Ascending aorta (tissue), 2 donors: ENCODE data around the gene RGS6. TPM values are rescaled to one million over a fixed set of nuclear protein-coding genes. Genes with fewer than 3 reads are reported as not detected.

Experiments
- DNase-seq, 2 donors: peaks; one replicate each; pipeline ENCODE4 v3.0.0-alpha.2; 2019; ENCODE audit warnings: low spot score in 2 of 2
- H3K27ac ChIP-seq, 2 donors: fragments of 200-600 bp; sonication (generic); one replicate each; pipeline ENCODE4 v1.5.1; 2016 to 2017; ENCODE audit warnings: mild to moderate bottlenecking in 1 of 2
- H3K27me3 ChIP-seq: fragments of 200-600 bp; sonication (generic); one replicate; pipeline ENCODE4 v1.5.1; 2017
- H3K36me3 ChIP-seq, 2 donors: fragments of 200-600 bp; sonication (generic); one replicate each; pipeline ENCODE4 v1.5.1; 2016
- H3K4me1 ChIP-seq, 2 donors: fragments of 200-600 bp; sonication (generic); one replicate each; pipeline ENCODE4 v1.5.1; 2016 to 2017; ENCODE audit warnings: mild to moderate bottlenecking in 1 of 2
- H3K4me3 ChIP-seq, 2 donors: fragments of 200-600 bp; sonication (generic); one replicate each; pipeline ENCODE4 v1.5.1; 2016 to 2017; ENCODE audit warnings: mild to moderate bottlenecking in 1 of 2
- H3K9me3 ChIP-seq, 2 donors: fragments of 200-600 bp; sonication (generic); one replicate each; pipeline ENCODE4 v1.5.1; 2016
- intact Hi-C: fragments of 100-400 bp; cut with DNase I; formaldehyde crosslinking; loops from one replicate; pipeline ENCODE4 v1.15.1; 2023
- total RNA-seq: library from RNA; depleted of rRNA; stranded (reverse); fragments of >200 nt; gene quantifications from one replicate; pipeline ENCODE4 v1.1.0, GENCODE V29; 2016
- TF ChIP-seq, protein P1 (sequence below), 3 experiments: fragments of 200-600 bp in 2 of 3; fragments of 450-650 bp in 1 of 3; sonication (generic) in 2 of 3; IDR thresholded peaks; one replicate each; pipeline ENCODE4 v1.5.1; 2016 to 2019; ENCODE audit warnings: antibody characterized with exemption in 3 of 3, mild to moderate bottlenecking in 1 of 3, moderate library complexity in 1 of 3

Gene RGS6
- total RNA-seq, 1 donor from 2014 or later = 0.11 TPM

GRCh38 chr14:72451054-72451972 lies 519.1 kb downstream of the RGS6 start:
- no peaks in the 10 kb centered on the region for H3K9me3 ChIP-seq
- TF ChIP-seq, protein P1, sequence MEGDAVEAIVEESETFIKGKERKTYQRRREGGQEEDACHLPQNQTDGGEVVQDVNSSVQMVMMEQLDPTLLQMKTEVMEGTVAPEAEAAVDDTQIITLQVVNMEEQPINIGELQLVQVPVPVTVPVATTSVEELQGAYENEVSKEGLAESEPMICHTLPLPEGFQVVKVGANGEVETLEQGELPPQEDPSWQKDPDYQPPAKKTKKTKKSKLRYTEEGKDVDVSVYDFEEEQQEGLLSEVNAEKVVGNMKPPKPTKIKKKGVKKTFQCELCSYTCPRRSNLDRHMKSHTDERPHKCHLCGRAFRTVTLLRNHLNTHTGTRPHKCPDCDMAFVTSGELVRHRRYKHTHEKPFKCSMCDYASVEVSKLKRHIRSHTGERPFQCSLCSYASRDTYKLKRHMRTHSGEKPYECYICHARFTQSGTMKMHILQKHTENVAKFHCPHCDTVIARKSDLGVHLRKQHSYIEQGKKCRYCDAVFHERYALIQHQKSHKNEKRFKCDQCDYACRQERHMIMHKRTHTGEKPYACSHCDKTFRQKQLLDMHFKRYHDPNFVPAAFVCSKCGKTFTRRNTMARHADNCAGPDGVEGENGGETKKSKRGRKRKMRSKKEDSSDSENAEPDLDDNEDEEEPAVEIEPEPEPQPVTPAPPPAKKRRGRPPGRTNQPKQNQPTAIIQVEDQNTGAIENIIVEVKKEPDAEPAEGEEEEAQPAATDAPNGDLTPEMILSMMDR (IDR thresholded peaks at IDR 0.05) = no peak
- intact Hi-C loops = no loop called here
- no peaks in the 10 kb centered on the region for H3K27me3 ChIP-seq
- no peaks in the 10 kb centered on the region for H3K4me1 ChIP-seq
- DNase-seq = peak in 1 of 2 donors; percentile 50
- no peaks in the 10 kb centered on the region for H3K36me3 ChIP-seq
- no peak overlapping the region for H3K27ac ChIP-seq
- H3K4me3 ChIP-seq = no peak overlapping the region

DNA sequence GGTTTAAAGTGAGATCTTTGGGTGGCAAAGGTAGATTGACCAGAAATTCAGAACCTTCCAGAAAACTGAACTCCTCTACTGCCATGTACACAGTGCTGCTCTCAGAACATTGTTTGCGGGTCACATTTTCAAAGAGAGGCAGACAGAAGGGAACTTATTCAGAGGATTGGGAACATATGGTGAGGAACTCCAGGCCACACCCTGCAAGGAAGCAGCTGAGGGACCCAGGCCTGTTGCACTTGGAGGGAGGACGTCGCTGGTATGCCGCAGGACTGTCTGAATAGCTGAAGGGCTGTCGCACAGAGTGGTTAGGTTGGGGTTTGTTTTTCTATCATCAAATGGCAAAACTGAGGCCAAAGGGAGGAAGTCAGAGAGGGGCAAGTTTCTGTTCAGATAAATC lies 520.5 kb downstream of the RGS6 start:
- no peaks in the 10 kb centered on the region for H3K36me3 ChIP-seq
- no peaks in the 10 kb centered on the region for H3K27me3 ChIP-seq
- intact Hi-C loops = no loop called here
- peak in 1 of 2 donors; percentile 30 for DNase-seq
- no peaks in the 10 kb centered on the region for H3K9me3 ChIP-seq
- no peak overlapping the region for H3K4me3 ChIP-seq
- no peaks in the 10 kb centered on the region for H3K4me1 ChIP-seq
- TF ChIP-seq, protein P1 (IDR thresholded peaks at IDR 0.05) = no peak
- no peak overlapping the region for H3K27ac ChIP-seq

GRCh38 chr14:72454388-72455160 lies 522.3 kb downstream of the RGS6 start:
- no peak overlapping the region for H3K27ac ChIP-seq
- intact Hi-C loops = no loop called here
- TF ChIP-seq, protein P1 (IDR thresholded peaks at IDR 0.05) = no peak
- no peaks in the 10 kb centered on the region for H3K9me3 ChIP-seq
- H3K4me3 ChIP-seq = no peak overlapping the region
- DNase-seq = no peak
- no peaks in the 10 kb centered on the region for H3K27me3 ChIP-seq
- no peaks in the 10 kb centered on the region for H3K4me1 ChIP-seq
- H3K36me3 ChIP-seq = no peaks in the 10 kb centered on the region

GRCh38 chr14:72457641-72458040 lies 525.4 kb downstream of the RGS6 start:
- Histone ChIP-seq H3K27me3 (no peaks in the 10 kb centered on the region), H3K36me3 (no peaks in the 10 kb centered on the region), H3K27ac (no peak overlapping the region), H3K9me3 (no peaks in the 10 kb centered on the region), H3K4me1 (no peaks in the 10 kb centered on the region), H3K4me3 (no peak overlapping the region)
- intact Hi-C loops = no loop called here
- no peak for DNase-seq
- TF ChIP-seq, protein P1 (IDR thresholded peaks at IDR 0.05) = no peak

- H3K36me3 ChIP-seq = no peaks in the 10 kb centered on the region
- H3K4me3 ChIP-seq = no peak overlapping the region
- TF ChIP-seq, protein P1 (IDR thresholded peaks at IDR 0.05) = no peak
- H3K27me3 ChIP-seq = no peaks in the 10 kb centered on the region
- H3K9me3 ChIP-seq = peaks cover 0 to 9% of the 10 kb centered on the region in 2 donors
- no peaks in the 10 kb centered on the region for H3K4me1 ChIP-seq
- DNase-seq = no peak
- intact Hi-C loops = no loop called here
- no peak overlapping the region for H3K27ac ChIP-seq
These were observed 529.8 kb downstream of the RGS6 start for GRCh38 chr14:72462056-72462455.
